ENCODE data around the gene DPM3. TPM values are rescaled to one million over a fixed set of nuclear protein-coding genes. Genes with fewer than 3 reads are reported as not detected.
"Not testable (repeated sequence)": the region's sequence is repeated elsewhere in the genome, so short reads cannot be mapped to it uniquely, and the experiment has no call there.

DPM3 gene
- total and polyA plus RNA-seq, 2 experiments from 2014 or later: 13.6 to 71.4 TPM

DNA sequence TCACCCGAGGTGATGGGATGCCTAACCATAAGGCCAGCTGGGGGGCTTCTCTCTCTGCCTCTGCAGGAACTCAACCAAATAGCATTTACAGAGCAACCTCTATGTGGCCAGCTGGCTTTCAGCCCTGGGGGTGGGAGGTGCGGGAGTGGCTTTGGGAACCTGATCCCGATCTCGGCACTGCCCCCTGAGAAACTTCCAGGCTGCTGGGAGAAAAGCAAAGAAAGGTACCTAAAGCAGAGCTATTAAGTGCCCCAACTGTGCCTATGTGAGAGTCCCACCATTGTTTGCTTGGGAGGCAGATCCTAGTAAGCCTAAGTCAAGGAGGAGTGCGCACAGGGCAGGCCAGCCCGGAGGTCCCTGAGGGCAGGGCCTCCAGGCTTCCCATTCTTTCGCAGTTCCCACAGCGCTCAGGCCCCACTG lies 25.7 kb upstream of the DPM3 start (continued):
- TF ChIP-seq, protein P1, sequence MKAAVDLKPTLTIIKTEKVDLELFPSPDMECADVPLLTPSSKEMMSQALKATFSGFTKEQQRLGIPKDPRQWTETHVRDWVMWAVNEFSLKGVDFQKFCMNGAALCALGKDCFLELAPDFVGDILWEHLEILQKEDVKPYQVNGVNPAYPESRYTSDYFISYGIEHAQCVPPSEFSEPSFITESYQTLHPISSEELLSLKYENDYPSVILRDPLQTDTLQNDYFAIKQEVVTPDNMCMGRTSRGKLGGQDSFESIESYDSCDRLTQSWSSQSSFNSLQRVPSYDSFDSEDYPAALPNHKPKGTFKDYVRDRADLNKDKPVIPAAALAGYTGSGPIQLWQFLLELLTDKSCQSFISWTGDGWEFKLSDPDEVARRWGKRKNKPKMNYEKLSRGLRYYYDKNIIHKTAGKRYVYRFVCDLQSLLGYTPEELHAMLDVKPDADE (IDR thresholded peaks at IDR 0.05): no peak
- TF ChIP-seq POLR2AphosphoS5 (IDR thresholded peaks at IDR 0.05; ENCODE audit: low read depth) (no peak), NANOG (IDR thresholded peaks at IDR 0.05; ENCODE audit: borderline replicate concordance) (no peak), JUNB (IDR thresholded peaks at IDR 0.05; ENCODE audit: unreplicated experiment) (no peak), STAT1 (IDR thresholded peaks at IDR 0.05; ENCODE audit: unreplicated experiment) (no peak), ZNF114 (CRISPR knock-in tag; IDR thresholded peaks at IDR 0.05) (no peak), CREB1 (CRISPR knock-in tag; IDR thresholded peaks at IDR 0.05; ENCODE audit: low read depth) (no peak)
- TF ChIP-seq, protein P2, sequence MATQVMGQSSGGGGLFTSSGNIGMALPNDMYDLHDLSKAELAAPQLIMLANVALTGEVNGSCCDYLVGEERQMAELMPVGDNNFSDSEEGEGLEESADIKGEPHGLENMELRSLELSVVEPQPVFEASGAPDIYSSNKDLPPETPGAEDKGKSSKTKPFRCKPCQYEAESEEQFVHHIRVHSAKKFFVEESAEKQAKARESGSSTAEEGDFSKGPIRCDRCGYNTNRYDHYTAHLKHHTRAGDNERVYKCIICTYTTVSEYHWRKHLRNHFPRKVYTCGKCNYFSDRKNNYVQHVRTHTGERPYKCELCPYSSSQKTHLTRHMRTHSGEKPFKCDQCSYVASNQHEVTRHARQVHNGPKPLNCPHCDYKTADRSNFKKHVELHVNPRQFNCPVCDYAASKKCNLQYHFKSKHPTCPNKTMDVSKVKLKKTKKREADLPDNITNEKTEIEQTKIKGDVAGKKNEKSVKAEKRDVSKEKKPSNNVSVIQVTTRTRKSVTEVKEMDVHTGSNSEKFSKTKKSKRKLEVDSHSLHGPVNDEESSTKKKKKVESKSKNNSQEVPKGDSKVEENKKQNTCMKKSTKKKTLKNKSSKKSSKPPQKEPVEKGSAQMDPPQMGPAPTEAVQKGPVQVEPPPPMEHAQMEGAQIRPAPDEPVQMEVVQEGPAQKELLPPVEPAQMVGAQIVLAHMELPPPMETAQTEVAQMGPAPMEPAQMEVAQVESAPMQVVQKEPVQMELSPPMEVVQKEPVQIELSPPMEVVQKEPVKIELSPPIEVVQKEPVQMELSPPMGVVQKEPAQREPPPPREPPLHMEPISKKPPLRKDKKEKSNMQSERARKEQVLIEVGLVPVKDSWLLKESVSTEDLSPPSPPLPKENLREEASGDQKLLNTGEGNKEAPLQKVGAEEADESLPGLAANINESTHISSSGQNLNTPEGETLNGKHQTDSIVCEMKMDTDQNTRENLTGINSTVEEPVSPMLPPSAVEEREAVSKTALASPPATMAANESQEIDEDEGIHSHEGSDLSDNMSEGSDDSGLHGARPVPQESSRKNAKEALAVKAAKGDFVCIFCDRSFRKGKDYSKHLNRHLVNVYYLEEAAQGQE (IDR thresholded peaks at IDR 0.05; ENCODE audit: unreplicated experiment): no peak

DNA sequence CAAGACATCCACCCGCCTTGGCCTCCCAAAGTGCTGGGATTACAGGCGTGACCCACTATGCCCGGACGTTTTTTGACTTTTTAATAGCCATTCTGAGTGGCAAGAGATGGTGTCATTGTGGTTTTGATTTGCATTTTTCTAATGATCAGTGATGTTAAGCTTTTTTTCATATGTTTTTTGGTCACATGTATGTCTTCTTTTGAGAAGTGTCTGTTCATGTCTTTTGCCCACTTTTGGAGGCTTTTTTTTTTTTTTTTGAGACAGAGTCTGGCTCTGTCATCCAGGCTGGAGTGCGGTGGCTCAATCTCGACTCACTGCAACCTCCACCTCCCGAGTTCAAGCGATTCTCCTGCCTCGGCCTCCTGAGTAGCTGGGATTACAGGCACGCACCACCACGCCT lies 24.3 kb upstream of the DPM3 start:
- Mint-ChIP-seq H3K4me1 (peaks cover 11% of the 10 kb centered on the region), H3K36me3 (ENCODE audit: low read depth) (peaks cover 10% of the 10 kb centered on the region)
- not testable (repeated sequence) for H3K4me3 ChIP-seq; H3K27ac Mint-ChIP-seq; H3K27ac ChIP-seq (ENCODE audit: low read depth); DNase-seq (ENCODE audit: low spot score); H3K9me3 Mint-ChIP-seq; H3K27me3 ChIP-seq (ENCODE audit: insufficient read depth); ATAC-seq; H3K9me2 ChIP-seq (ENCODE audit: insufficient read depth); H4K20me1 ChIP-seq (replicated peaks; ENCODE audit: insufficient read depth); H3K4me2 ChIP-seq; H3K27me3 Mint-ChIP-seq (ENCODE audit: insufficient read depth, low read depth, poor library complexity); H3K79me2 ChIP-seq (replicated peaks; ENCODE audit: insufficient read depth); H3K4me3 Mint-ChIP-seq; H2AFZ ChIP-seq; H3K36me3 ChIP-seq (ENCODE audit: insufficient read depth)
- H3K4me1 ChIP-seq (ENCODE audit: insufficient read depth): peaks cover 16% of the 10 kb centered on the region; the same call in 1 of the 2 replicates
- peaks cover 21% of the 10 kb centered on the region for H3F3A ChIP-seq (replicated peaks; ENCODE audit: low read depth)

DNA sequence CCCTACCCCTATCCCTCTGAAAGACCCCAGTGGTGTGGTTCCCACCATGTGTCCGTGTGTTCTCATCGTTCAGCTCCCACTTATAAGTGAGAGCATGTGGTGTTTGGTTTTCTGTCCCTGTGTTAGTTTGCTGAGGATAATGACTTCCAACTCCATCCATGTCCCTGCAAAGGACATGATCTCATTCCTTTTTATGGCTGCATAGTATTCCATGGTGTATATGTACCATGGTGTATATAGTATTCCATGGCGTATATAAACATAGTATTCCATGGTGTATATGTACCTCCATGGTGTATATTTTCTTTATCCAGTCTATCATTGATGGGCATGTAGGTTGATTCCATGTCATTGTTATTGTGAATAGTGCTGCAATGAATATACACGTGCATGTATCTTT lies 23.5 kb upstream of the DPM3 start:
- Histone ChIP-seq H3K4me1 (ENCODE audit: insufficient read depth) (peaks cover 16% of the 10 kb centered on the region; the same call in 1 of the 2 replicates), H3F3A (replicated peaks; ENCODE audit: low read depth) (peaks cover 19% of the 10 kb centered on the region)
- H3K27ac ChIP-seq (ENCODE audit: low read depth); H3K79me2 ChIP-seq (replicated peaks; ENCODE audit: insufficient read depth); H3K27ac Mint-ChIP-seq; H3K36me3 ChIP-seq (ENCODE audit: insufficient read depth); H4K20me1 ChIP-seq (replicated peaks; ENCODE audit: insufficient read depth); H3K9me3 Mint-ChIP-seq; DNase-seq (ENCODE audit: low spot score); H3K4me3 ChIP-seq; ATAC-seq; H3K36me3 Mint-ChIP-seq (ENCODE audit: low read depth); H3K27me3 ChIP-seq (ENCODE audit: insufficient read depth); H3K4me3 Mint-ChIP-seq; H3K9me2 ChIP-seq (ENCODE audit: insufficient read depth); H3K27me3 Mint-ChIP-seq (ENCODE audit: insufficient read depth, low read depth, poor library complexity); H3K4me2 ChIP-seq; H2AFZ ChIP-seq: not testable (repeated sequence)
- peaks cover 11% of the 10 kb centered on the region for H3K4me1 Mint-ChIP-seq

DNA sequence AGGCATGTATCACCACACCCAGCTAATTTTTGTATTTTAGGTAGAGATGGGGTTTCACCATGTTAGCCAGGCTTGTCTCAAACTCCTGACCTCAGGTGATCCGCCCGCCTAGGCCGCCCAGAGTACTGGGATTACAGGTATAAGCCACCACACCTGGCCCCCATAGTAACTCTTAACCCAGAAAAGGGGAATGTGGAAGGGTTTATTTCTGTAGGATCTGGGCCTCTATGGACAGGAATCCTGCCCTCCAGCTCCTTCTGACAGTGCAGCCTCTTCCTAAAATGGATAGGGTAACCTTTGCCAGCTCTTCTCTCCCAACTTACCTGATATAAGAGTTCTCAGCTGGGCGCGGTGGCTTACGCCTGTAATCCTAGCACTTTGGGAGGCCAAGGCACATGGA lies 22.3 kb upstream of the DPM3 start:
- not testable (repeated sequence) for H3K27me3 Mint-ChIP-seq (ENCODE audit: insufficient read depth, low read depth, poor library complexity); ATAC-seq; H3K27ac Mint-ChIP-seq; H3K27me3 ChIP-seq (ENCODE audit: insufficient read depth); H3K27ac ChIP-seq (ENCODE audit: low read depth); H2AFZ ChIP-seq; H3K36me3 Mint-ChIP-seq (ENCODE audit: low read depth); H3K4me3 ChIP-seq; DNase-seq (ENCODE audit: low spot score); H4K20me1 ChIP-seq (replicated peaks; ENCODE audit: insufficient read depth); H3K9me3 Mint-ChIP-seq; H3K36me3 ChIP-seq (ENCODE audit: insufficient read depth); H3K4me3 Mint-ChIP-seq; H3K79me2 ChIP-seq (replicated peaks; ENCODE audit: insufficient read depth); H3K4me2 ChIP-seq; H3K9me2 ChIP-seq (ENCODE audit: insufficient read depth)
- H3F3A ChIP-seq (replicated peaks; ENCODE audit: low read depth): peaks cover 10% of the 10 kb centered on the region
- H3K4me1 Mint-ChIP-seq: peaks cover 11% of the 10 kb centered on the region
- peaks cover 16% of the 10 kb centered on the region; the same call in 1 of the 2 replicates for H3K4me1 ChIP-seq (ENCODE audit: insufficient read depth)
